Stimulated activated CD4-positive, alpha-beta T cell treated with anti-CD3 and anti-CD28 coated beads, Interleukin-4, amount 100 ng/mL, for 4 hours (primary cell): ENCODE data around the gene SLC36A3.

ENCODE experiments used
- DNase-seq, 2 experiments: peaks; one replicate each; pipeline ENCODE4 v3.0.0-alpha.2; 2020

The SLC36A3 gene

DNA sequence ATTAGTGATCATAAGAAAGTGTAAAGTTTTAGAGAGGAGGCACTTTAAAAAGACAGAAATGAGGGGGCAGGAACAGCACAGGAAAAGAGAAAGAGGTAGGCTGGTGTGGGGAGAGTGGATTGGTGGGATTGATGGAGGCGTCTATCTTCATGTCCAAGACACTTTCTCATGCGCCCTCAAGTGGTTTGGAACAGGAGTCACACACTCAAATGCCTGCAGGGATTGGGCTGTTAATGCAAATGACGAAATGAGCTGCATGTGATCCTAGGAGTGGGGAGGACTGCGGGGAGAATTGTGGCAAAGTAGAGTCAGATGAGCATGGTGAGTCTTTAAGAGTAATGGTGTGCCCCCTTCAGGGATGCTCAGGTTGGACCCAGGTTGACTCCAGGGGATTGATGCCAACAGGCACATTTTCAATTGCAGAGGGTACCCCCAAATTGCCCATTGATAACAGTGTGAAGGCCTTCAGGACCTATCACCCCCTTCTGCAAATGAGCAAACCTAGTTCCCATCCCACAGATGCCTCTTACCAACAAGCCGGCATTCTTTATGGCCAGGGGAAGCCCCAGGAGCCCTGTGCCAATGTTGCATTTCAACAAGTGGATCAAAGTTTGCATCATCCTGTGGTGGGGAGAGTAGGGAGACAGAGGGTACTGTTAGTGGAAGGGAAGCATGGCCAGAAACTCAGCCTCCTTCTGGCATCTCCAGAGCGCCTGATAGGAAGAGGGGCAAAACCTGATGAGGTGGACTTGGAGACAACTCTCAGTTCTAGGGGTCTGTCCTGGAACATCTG is 5.3 kb downstream of the SLC36A3 start:
- no peak for DNase-seq

DNA sequence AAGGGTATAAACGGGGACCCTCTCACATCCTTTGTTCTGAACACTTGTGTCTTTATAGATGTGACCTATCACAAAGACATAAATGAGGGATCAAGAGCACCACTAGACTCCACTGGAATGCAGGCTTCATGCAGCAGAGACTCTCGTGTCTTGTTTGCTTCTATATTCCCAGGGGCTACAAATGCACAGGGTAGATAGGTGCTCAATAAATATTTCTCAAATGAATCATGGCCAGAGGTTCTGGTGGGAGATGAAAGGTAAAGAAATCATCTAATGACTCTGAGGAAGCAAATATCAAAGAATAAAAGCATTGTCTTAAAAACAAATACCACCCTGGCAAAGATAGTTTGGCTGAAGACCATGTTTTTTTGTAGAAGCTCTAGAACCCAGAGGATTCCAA is 6.6 kb downstream of the SLC36A3 start:
- no peak for DNase-seq

GRCh38 chr5:151296478-151296830 is 7.1 kb downstream of the SLC36A3 start:
- no peak for DNase-seq

GRCh38 chr5:151295791-151296477 is 7.6 kb downstream of the SLC36A3 start:
- no peak for DNase-seq

- no peak for DNase-seq
These were observed 8.4 kb downstream of the SLC36A3 start for GRCh38 chr5:151295138-151295537.

GRCh38 chr5:151293624-151294023 is 9.9 kb downstream of the SLC36A3 start:
- no peak for DNase-seq

DNA sequence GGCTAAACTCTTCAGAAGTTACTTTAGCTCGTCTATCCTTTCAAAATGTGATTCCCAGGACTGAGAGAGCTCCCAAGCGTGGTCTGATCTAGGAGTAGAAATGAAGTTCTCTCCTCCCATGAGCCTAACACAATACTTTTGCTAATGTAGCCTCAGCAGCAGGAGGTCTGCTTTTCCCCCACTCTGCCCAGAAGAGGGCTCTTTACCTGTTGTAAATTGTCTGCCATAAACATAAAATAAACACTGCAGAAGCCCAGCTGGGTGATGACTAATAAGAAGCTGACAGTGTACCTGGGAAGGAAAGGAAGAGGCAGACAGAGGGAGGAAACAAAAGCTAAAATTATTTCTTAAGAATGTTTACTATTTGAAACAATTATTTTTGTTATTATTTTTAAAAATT is 15.4 kb downstream of the SLC36A3 start:
- no peak for DNase-seq

GRCh38 chr5:151286246-151286645 is 17.3 kb downstream of the SLC36A3 start:
- DNase-seq = no peak

DNA sequence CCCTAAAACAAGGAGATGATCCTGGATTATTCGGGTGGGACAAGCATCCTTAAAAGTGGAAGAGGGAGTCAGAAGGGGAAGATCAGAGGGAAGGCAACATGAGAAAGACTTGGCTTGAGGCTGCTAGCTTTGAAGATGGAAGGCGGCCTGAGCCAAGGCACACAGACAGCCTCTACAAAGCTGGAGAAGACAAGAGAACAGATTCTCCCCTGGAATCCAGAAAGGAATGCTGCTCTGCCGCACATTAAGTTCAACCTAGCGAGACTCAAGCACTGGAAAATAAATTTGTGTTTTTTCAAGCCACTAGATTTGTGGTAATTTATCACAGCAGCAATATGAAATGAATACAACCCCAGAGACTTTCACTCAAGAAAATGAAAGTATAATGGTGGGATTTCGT is 17.9 kb downstream of the SLC36A3 start:
- no peak for DNase-seq

- DNase-seq = no peak
These were observed 19.1 kb downstream of the SLC36A3 start for GRCh38 chr5:151284392-151284967.

DNA sequence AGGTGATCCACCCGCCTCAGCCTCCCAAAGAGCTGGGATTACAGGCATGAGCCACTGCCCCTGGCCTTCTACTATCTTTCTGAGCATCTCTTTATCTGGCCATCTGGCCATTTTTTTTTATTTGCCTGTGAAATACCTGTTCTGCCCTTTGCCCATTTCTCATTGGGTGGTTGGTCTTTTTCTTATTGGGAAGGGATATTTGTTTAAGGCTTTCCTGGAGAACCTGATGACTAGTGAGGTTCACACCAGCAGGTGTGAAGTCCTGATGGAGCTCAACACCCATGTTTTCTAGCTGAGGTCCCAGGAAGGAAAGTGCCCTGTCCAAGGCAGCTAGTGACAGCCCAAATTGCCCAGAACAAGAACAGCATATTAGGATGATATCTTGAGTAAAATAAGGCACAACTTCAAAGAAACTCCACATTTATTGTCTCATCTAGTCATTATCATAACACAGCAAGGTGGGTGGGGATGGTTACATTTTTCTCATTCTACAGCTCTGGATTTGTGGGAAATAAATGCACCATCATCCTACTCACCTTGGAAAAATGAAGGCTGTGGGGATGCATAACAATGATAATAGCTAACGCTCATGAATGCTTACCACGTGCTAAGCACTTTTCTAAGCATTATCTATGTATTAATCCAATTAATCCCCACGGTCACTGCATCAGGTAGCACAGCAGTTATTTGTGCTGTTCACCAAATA is 20.3 kb downstream of the SLC36A3 start:
- DNase-seq = no peak

- no peak for DNase-seq
These were observed 22.4 kb downstream of the SLC36A3 start for GRCh38 chr5:151281001-151281639.

- no peak for DNase-seq
These were observed 23.1 kb downstream of the SLC36A3 start for GRCh38 chr5:151280443-151280842.

DNA sequence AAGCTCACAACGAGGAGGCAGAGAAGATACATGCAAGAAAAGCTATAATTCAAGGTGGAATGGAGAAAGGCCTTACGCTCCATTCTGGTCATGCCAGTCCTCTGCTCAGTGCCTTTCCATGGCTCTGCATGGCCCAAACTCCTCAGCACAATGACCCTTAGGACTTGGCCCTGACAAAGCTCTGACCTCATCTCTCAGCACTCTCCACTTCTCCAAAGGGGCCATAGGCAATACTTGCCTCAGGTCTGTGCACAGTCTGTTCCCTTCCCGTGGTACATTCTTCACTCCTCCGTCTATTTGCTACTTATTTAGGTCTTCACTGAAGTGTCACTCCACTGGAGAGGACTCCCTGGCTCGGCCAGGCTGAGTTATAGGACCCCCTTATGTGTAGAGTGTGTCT is 24.7 kb downstream of the SLC36A3 start:
- DNase-seq = no peak

GRCh38 chr5:151275803-151276202 is 27.8 kb downstream of the SLC36A3 start:
- no peak for DNase-seq

DNA sequence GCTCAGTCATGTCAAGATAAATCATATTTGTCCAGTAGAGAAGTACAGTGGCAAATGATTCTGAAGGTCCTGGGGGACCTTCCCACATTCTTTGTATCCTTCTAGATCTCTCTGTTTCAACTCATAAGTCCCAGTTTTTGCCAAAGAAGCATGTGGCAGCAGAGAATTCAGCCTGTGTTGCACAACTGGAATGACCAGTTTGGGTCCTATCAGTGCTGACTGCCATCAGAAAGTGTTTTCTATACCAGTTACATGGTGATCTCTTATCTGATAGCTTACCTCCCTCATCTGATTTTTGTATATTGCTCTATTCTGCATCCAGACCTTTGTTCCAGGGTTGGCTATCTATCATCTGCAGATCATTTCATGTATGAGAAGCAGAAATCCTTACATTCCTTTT is 28.9 kb downstream of the SLC36A3 start:
- DNase-seq = no peak

DNA sequence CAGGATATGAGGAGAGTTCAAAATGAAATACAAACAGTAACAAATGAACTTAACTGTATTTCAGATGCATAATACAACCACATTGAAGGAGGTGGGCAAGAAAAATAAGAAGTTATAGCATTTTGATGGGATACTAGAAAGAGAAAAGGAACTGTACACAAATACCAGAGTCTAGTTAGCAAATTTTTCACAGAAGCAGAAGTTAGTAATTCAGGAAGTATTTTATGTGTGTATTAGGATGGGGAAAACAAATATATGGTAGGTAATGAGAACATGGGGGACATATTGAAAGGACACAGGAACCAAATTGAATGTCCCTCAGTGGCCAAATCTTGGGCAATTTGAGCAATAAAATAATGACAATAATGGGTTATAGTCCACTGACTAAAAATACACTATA is 32.2 kb downstream of the SLC36A3 start:
- DNase-seq = no peak

- DNase-seq = no peak
These were observed 33.0 kb downstream of the SLC36A3 start for GRCh38 chr5:151270599-151270998.

DNA sequence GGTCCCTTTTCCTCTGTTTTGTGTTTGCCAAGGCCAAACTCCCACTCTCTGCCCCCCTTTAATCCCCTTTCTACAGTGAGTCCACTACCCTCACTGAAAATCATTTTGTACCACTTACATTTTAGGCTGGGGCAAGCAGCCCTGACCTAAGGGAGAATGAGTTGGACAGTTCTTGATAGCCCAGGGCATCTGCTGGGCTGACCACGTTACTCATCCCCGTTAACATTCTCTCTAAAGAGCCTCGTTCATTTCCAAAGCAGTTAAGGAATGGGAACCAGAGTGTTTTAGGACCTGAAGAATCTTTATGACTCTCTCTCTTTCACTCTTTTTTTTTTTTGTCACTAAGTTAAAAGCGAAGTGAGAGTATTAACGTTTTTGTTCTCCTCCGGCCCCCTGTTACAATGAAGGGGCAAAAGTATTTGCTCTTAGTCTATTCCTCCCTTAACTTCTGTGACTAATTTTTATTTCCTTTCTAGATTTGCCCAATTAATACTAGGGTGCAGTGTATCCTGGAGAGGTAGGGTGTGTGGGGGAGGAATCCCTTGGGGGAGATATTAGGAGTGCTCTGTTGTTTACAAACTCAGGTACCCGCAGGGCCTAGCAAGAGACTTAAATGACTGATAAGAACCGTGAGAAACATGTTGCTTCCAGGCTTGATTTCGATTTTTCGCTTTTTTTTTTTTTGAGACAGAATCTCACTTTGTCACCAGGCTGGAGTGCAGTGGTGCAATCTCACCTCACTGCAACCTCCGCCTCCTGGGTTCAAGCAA is 35.9 kb downstream of the SLC36A3 start:
- no peak for DNase-seq

- DNase-seq = no peak
These were observed 39.5 kb downstream of the SLC36A3 start for GRCh38 chr5:151264113-151264512.

DNA sequence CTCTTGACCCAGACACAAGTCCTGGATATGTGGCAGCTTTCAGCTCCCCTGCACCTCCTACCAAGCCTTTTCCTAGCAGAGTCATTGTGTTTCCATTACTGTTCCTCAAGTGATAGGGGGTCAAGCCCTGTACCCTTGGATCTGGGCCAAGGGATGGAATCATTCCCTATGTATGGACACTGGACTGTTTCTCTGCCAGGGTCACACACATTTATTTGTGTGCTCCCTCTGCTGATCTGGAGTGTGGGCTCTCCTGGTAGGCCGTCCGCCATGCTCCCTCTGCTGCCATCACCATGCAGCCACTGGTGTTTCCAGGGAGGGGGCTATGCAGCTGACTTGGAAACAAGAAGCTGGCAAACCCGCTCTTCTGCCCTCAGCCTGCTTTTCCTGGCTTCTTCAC is 41.0 kb downstream of the SLC36A3 start:
- DNase-seq = no peak

- DNase-seq = no peak
These were observed 43.6 kb downstream of the SLC36A3 start for GRCh38 chr5:151259931-151260330.
